GM18907 (cell line): ENCODE results near the gene RBM12.

ENCODE experiments used
- ATAC-seq: cut with Tn5 transposase; IDR thresholded peaks from one replicate; pipeline ENCODE4 v1.9.1; 2021; ENCODE audit warnings: mild to moderate bottlenecking, moderate library complexity; ENCODE audit not compliant: unreplicated experiment

RBM12 gene

GRCh38 chr20:35626386-35627001 lies 38.2 kb downstream of the RBM12 start:
- ATAC-seq = no peak

GRCh38 chr20:35625584-35626385 lies 38.9 kb downstream of the RBM12 start:
- no peak for ATAC-seq

- ATAC-seq = no peak
Measured at GRCh38 chr20:35621560-35621946, 43.1 kb downstream of the RBM12 start.

- ATAC-seq = no peak
Measured at GRCh38 chr20:35620818-35621559, 43.7 kb downstream of the RBM12 start.

- ATAC-seq = peak; percentile 40
Measured at GRCh38 chr20:35619196-35620095, 45.3 kb downstream of the RBM12 start.

- no peak for ATAC-seq
Measured at GRCh38 chr20:35618263-35619131, 46.2 kb downstream of the RBM12 start.

GRCh38 chr20:35617397-35618262 lies 47.1 kb downstream of the RBM12 start:
- no peak for ATAC-seq

GRCh38 chr20:35616465-35617396 lies 48.0 kb downstream of the RBM12 start:
- no peak for ATAC-seq

- ATAC-seq = peak; percentile 70
Measured at GRCh38 chr20:35615667-35616464, 48.8 kb downstream of the RBM12 start, which contains the start of gene SPAG4. SPAG4 (plus strand) TSS chr20:35615829; CDS start chr20:35616004, 175 bp downstream.

- ATAC-seq = peak; percentile 23
Measured at GRCh38 chr20:35611482-35611881, 53.2 kb downstream of the RBM12 start.

GRCh38 chr20:35610833-35611427 lies 53.8 kb downstream of the RBM12 start:
- ATAC-seq = no peak

GRCh38 chr20:35607003-35607735 lies 57.5 kb downstream of the RBM12 start:
- no peak for ATAC-seq

GRCh38 chr20:35606127-35606526 lies 58.6 kb downstream of the RBM12 start:
- no peak for ATAC-seq

- ATAC-seq = no peak
Measured at GRCh38 chr20:35604449-35604747, 60.3 kb downstream of the RBM12 start.

GRCh38 chr20:35603695-35604448 lies 60.8 kb downstream of the RBM12 start:
- no peak for ATAC-seq
